ENCODE measurements around the gene IDUA.

- TF ChIP-seq CTCF (optimal IDR thresholded peaks at IDR 0.05 in 1 of 3, IDR thresholded peaks at IDR 0.05 in 1 of 3, conservative IDR thresholded peaks at IDR 0.05 in 1 of 3; ENCODE audit: extremely low read depth in 1 of 3, insufficient read depth in 2 of 3, low read length in 3 of 3) (no peak), EZH2 (IDR thresholded peaks at IDR 0.05; ENCODE audit: low read length) (peak; percentile 14)
Measured at GRCh38 chr4:998096-998691, 11.3 kb downstream of the IDUA start.
